K562 (cell line): ENCODE measurements around the gene DMD. TPM values are rescaled to one million over a fixed set of nuclear protein-coding genes. Genes with fewer than 3 reads are reported as not detected.

Experiments used
- ATAC-seq: fragments of 200-7000 bp; cut with Tn5 transposase; 3 replicates; pipeline ENCODE4 v1.9.1; 2020; ENCODE audit warnings: moderate library complexity
- BruUV-seq: library from RNA; stranded (reverse); fragments of 400-500 nt; replicated peaks from 2 replicates; lab custom pipeline; 2021; lab: Mats Ljungman, UMichigan
- CTCF ChIA-PET: fragments of 300-600 bp; formaldehyde crosslinking; extraction: SDS; loops from one replicate; lab custom pipeline; 2021; ENCODE audit warnings: low intra/inter-chr PET ratio; lab: Yijun Ruan, JAX
- POLR2A ChIA-PET: fragments of 300-600, 350-650 bp; sonication (Branson Sonifier 250); formaldehyde crosslinking; extraction: SDS; loops from one replicate; lab custom pipeline; 2021; ENCODE audit warnings: antibody characterized with exemption, inconsistent platforms; lab: Yijun Ruan, JAX
- DNase-seq, 4 experiments: peaks; one replicate each; pipeline versions ENCODE4 v3.0.0 to v3.0.0-alpha.2; 2011 to 2018; ENCODE audit warnings: low spot score in 3 of 4, mixed read lengths in 3 of 4; ENCODE audit errors: extremely low read depth in 1 of 4
- FAIRE-seq: peaks from 2 replicates; lab custom pipeline; 2011; peaks lifted over from hg19 to GRCh38; lab: Jason Lieb, UNC
- H2AFZ ChIP-seq: 2 replicates; pipeline ENCODE4 v1.6.0; 2011; ENCODE audit warnings: low read depth, low read length, control low read depth, inconsistent platforms
- H3K27ac ChIP-seq: fragments of 200-600 bp; 3 replicates; pipeline ENCODE4 v1.8.0; 2011; ENCODE audit warnings: low read depth, mild to moderate bottlenecking, control low read depth, inconsistent platforms, low read length, moderate library complexity, mixed read lengths; ENCODE audit errors: extremely low read depth
- H3K27me3 ChIP-seq, 2 experiments: fragments of 300-600 bp in 1 of 2; 2 replicates in 1 of 2; 3 replicates in 1 of 2; pipeline versions ENCODE4 v1.6.0 to v1.8.0; 2011; ENCODE audit warnings: inconsistent platforms in 2 of 2, low read length in 2 of 2, mild to moderate bottlenecking in 1 of 2, mixed read lengths in 1 of 2, moderate library complexity in 1 of 2; ENCODE audit not compliant: control insufficient read depth in 2 of 2, insufficient read depth in 2 of 2
- H3K36me3 ChIP-seq: fragments of 300-600 bp; 3 replicates; pipeline ENCODE4 v1.8.0; 2011; ENCODE audit warnings: mild to moderate bottlenecking, low read length, inconsistent platforms; ENCODE audit not compliant: control insufficient read depth, insufficient read depth
- H3K4me1 ChIP-seq, 2 experiments: fragments of 200-600 bp in 1 of 2; replicated peaks in 1 of 2; 2 replicates in 1 of 2; 3 replicates in 1 of 2; pipeline versions ENCODE4 v1.5.1 to v1.8.0; 2011; ENCODE audit warnings: inconsistent platforms in 2 of 2, low read length in 2 of 2, mild to moderate bottlenecking in 1 of 2, mixed read lengths in 1 of 2, moderate library complexity in 1 of 2; ENCODE audit not compliant: control insufficient read depth in 2 of 2, insufficient read depth in 2 of 2
- H3K4me2 ChIP-seq: 2 replicates; pipeline ENCODE4 v1.6.1; 2011; ENCODE audit warnings: low read length, control low read depth, inconsistent platforms, mixed read lengths; ENCODE audit not compliant: insufficient read depth
- H3K4me3 ChIP-seq: fragments of 200-600 bp; sonication (generic), shearing (Covaris generic); 2 replicates; pipeline ENCODE4 v1.5.1; 2016; ENCODE audit warnings: control low read depth, inconsistent platforms
- H3K79me2 ChIP-seq: fragments of 200-600 bp; 3 replicates; pipeline ENCODE4 v1.8.0; 2011; ENCODE audit warnings: low read length, inconsistent platforms; ENCODE audit not compliant: control insufficient read depth, insufficient read depth
- H3K9ac ChIP-seq, 2 experiments: 2 replicates each; pipeline versions ENCODE4 v1.6.0 to v1.6.1; 2011; ENCODE audit warnings: low read depth in 2 of 2, low read length in 2 of 2, control low read depth in 1 of 2, inconsistent platforms in 1 of 2, mild to moderate bottlenecking in 1 of 2, mixed read lengths in 1 of 2; ENCODE audit not compliant: insufficient read depth in 1 of 2
- H3K9me1 ChIP-seq: one replicate; pipeline ENCODE4 v1.6.0; 2011; ENCODE audit warnings: inconsistent platforms, mild to moderate bottlenecking, low read length, moderate library complexity; ENCODE audit not compliant: control insufficient read depth, insufficient read depth
- H3K9me3 ChIP-seq: replicated peaks from 2 replicates; pipeline ENCODE4 v1.5.1; 2011; ENCODE audit warnings: low read depth, low read length, inconsistent platforms; ENCODE audit not compliant: control insufficient read depth, insufficient read depth
- H4K20me1 ChIP-seq: replicated peaks from 2 replicates; pipeline ENCODE4 v1.6.1; 2011; ENCODE audit warnings: low read length, inconsistent platforms, mixed read lengths; ENCODE audit not compliant: control insufficient read depth, insufficient read depth
- CEBPZ ChIP-seq: fragments of 150-350 bp; IDR thresholded peaks from 2 replicates; pipeline ENCODE4 v1.6.1; 2014; ENCODE audit warnings: low read depth, mild to moderate bottlenecking, low read length, borderline replicate concordance
- MEIS2 ChIP-seq: fragments of 450-650 bp; IDR thresholded peaks from 2 replicates; pipeline ENCODE4 v1.6.1; 2014; ENCODE audit warnings: mild to moderate bottlenecking; ENCODE audit not compliant: partially characterized antibody
- NCOA1 ChIP-seq: fragments of 450-650 bp; IDR thresholded peaks from 2 replicates; pipeline ENCODE4 v1.6.1; 2016; ENCODE audit warnings: low read depth
- PCBP2 ChIP-seq: fragments of 200-400 bp; formaldehyde crosslinking; IDR thresholded peaks from 2 replicates; pipeline ENCODE4 v1.6.1; 2018; ENCODE audit warnings: low read length, low read depth, mild to moderate bottlenecking, moderate library complexity; ENCODE audit not compliant: poor library complexity, severe bottlenecking
- WGBS: fragments of 100-300 bp; shearing (Covaris generic); methylation state at CpG from one replicate; pipeline ENCODE4 v1.1.6; 2016; ENCODE audit warnings: low coverage, mixed read lengths; ENCODE audit not compliant: insufficient coverage; ENCODE audit errors: missing lambda C conversion rate; 5-methylcytosine and 5-hydroxymethylcytosine counted together
- in situ Hi-C: fragments of 300-500 bp; cut with MboI; formaldehyde crosslinking; loops from 4 replicates; pipeline ENCODE4 v1.15.0; 2018; ENCODE audit warnings: inconsistent platforms, mixed read lengths
- intact Hi-C: fragments of 100-400 bp; cut with micrococcal nuclease; formaldehyde crosslinking; loops from 2 replicates; pipeline ENCODE4 v1.14.2; 2022
- polyA plus RNA-seq, 8 experiments: library from polyadenylated mRNA; depleted of rRNA in 4 of 8; stranded (reverse) in 5 of 8; unstranded in 3 of 8; fragments of >200 nt; fragmentation: Nextera tagmentation in 2 of 8; fragmentation: Illumina TruSeq in 1 of 8; extraction: Ambion mirVana in 2 of 8; extraction: Trizol in 1 of 8; gene quantifications; 2 replicates each; pipeline versions ENCODE4 v1.2.1 to v1.2.3, GENCODE V29; 2011 to 2014; ENCODE audit warnings: inconsistent platforms in 1 of 8, missing spikeins in 1 of 8
- total RNA-seq, 7 experiments: library from RNA; depleted of rRNA in 6 of 7; stranded (reverse); fragments of >200 nt in 6 of 7; fragmentation: Illumina TruSeq in 2 of 7; extraction: Trizol in 2 of 7; gene quantifications; 2 replicates each; pipeline versions ENCODE4 v1.2.1 to v1.2.3, GENCODE V29; 2011 to 2021; ENCODE audit warnings: low replicate concordance in 1 of 7
- TF ChIP-seq, protein P1 (sequence below), 3 experiments: IDR thresholded peaks in 2 of 3; conservative IDR thresholded peaks in 1 of 3; 2 replicates each; pipeline ENCODE4 v1.5.1; 2011 to 2012; ENCODE audit warnings: low read length in 3 of 3, mild to moderate bottlenecking in 3 of 3, control low read depth in 2 of 3, improper control_type of control experiment in 1 of 3, inconsistent platforms in 1 of 3, low read depth in 1 of 3, mixed read lengths in 1 of 3, moderate library complexity in 1 of 3; ENCODE audit not compliant: insufficient read depth in 2 of 3

Gene DMD
- total and polyA plus RNA-seq, 9 of the 15 experiments (the other 6 are each of a cell fraction or from before 2014, with no cell fraction given): 3.8 to 20.4 (median 11.4) TPM

- intact Hi-C loops (no loop called here), in situ Hi-C loops (no loop called here)
- H3K9me3 ChIP-seq: no peaks in the 10 kb centered on the region
- no peaks in the 10 kb centered on the region for H4K20me1 ChIP-seq
- no peaks in the 10 kb centered on the region for H3K79me2 ChIP-seq
- no peak overlapping the region for H3K4me3 ChIP-seq
- FAIRE-seq: no peak
- ATAC-seq: no peak
- peaks cover 0 to 7% of the 10 kb centered on the region in 2 experiments; a peak in 2 of 5 replicates for H3K4me1 ChIP-seq
- no peaks in the 10 kb centered on the region for H3K9me1 ChIP-seq
- no peak overlapping the region for H3K27ac ChIP-seq
- no peak overlapping the region for H3K4me2 ChIP-seq
- ChIA-PET POLR2A (no interaction called here), CTCF (no interaction called here)
- 11% methylated on average over 4 of the region's 4 CpGs for WGBS
- H3K9ac ChIP-seq: no peak overlapping the region
- TF ChIP-seq, protein P1, sequence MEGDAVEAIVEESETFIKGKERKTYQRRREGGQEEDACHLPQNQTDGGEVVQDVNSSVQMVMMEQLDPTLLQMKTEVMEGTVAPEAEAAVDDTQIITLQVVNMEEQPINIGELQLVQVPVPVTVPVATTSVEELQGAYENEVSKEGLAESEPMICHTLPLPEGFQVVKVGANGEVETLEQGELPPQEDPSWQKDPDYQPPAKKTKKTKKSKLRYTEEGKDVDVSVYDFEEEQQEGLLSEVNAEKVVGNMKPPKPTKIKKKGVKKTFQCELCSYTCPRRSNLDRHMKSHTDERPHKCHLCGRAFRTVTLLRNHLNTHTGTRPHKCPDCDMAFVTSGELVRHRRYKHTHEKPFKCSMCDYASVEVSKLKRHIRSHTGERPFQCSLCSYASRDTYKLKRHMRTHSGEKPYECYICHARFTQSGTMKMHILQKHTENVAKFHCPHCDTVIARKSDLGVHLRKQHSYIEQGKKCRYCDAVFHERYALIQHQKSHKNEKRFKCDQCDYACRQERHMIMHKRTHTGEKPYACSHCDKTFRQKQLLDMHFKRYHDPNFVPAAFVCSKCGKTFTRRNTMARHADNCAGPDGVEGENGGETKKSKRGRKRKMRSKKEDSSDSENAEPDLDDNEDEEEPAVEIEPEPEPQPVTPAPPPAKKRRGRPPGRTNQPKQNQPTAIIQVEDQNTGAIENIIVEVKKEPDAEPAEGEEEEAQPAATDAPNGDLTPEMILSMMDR (IDR thresholded peaks at IDR 0.05 in 2 of 3, conservative IDR thresholded peaks at IDR 0.05 in 1 of 3; ENCODE audit: insufficient read depth in 2 of 3, low read depth in 1 of 3, low read length in 3 of 3): 0 out of 6 replicates have a peak, but pooled peaks of 1 of the 3 experiments have one; percentile 16
- no peak for TF ChIP-seq PCBP2
- no peak for TF ChIP-seq CEBPZ
- TF ChIP-seq MEIS2: peak; percentile 7
- TF ChIP-seq NCOA1: no peak
- DNase-seq: no peak
- H3K36me3 ChIP-seq: no peaks in the 10 kb centered on the region
- no peak overlapping the region for H2AFZ ChIP-seq
- BruUV-seq: no TSS peak
- no peaks in the 10 kb centered on the region for H3K27me3 ChIP-seq
These were observed 1943.0 kb downstream of the DMD start for GRCh38 chrX:31268359-31268758.
